IMR-90 (cell line): ENCODE results near the gene NOL4L. TPM values are rescaled to one million over a fixed set of nuclear protein-coding genes. Genes with fewer than 3 reads are reported as not detected.

Source experiments
- ATAC-seq: fragments of 200-7000 bp; cut with Tn5 transposase; 2 replicates; pipeline ENCODE4 v1.9.1; 2020; ENCODE audit warnings: low read depth, mild to moderate bottlenecking, moderate library complexity
- BruUV-seq: library from RNA; stranded (reverse); fragments of 400-500 nt; replicated peaks from 2 replicates; lab custom pipeline; 2021; lab: Mats Ljungman, UMichigan
- CTCF ChIA-PET: fragments of 300-600 bp; formaldehyde crosslinking; extraction: SDS; loops from one replicate; lab custom pipeline; 2021; ENCODE audit warnings: antibody characterized with exemption; lab: Yijun Ruan, JAX
- POLR2A ChIA-PET: fragments of 300-600 bp; sonication (Branson Sonifier 250); formaldehyde crosslinking; loops from one replicate; lab custom pipeline; 2022; ENCODE audit warnings: antibody characterized with exemption; ENCODE audit not compliant: unreplicated experiment; lab: Charles Lee
- DNase-seq: peaks from one replicate; pipeline ENCODE4 v3.0.0; 2013
- H2AFZ ChIP-seq: replicated peaks from 2 replicates; pipeline ENCODE3; 2013; ENCODE audit warnings: low read length, mild to moderate bottlenecking; ENCODE audit not compliant: poor library complexity
- H2AK5ac ChIP-seq: 2 replicates; pipeline ENCODE4 v1.6.1; 2013; ENCODE audit warnings: low read depth, low read length, inconsistent platforms
- H2AK9ac ChIP-seq: replicated peaks from 2 replicates; pipeline ENCODE3; 2013; ENCODE audit warnings: mild to moderate bottlenecking, low read depth, low read length, moderate library complexity; ENCODE audit not compliant: poor library complexity
- H2BK120ac ChIP-seq: 2 replicates; pipeline ENCODE4 v1.6.1; 2013; ENCODE audit warnings: low read depth, low read length, inconsistent platforms
- H2BK15ac ChIP-seq: 3 replicates; pipeline ENCODE4 v1.6.1; 2013; ENCODE audit warnings: low read depth, low read length, inconsistent platforms
- H2BK20ac ChIP-seq: 2 replicates; pipeline ENCODE4 v1.6.1; 2013; ENCODE audit warnings: low read depth, mild to moderate bottlenecking, inconsistent platforms, low read length, moderate library complexity
- H2BK5ac ChIP-seq: 2 replicates; pipeline ENCODE4 v1.6.1; 2013; ENCODE audit warnings: mild to moderate bottlenecking, low read depth, low read length, inconsistent platforms; ENCODE audit not compliant: poor library complexity, severe bottlenecking
- H3K14ac ChIP-seq: replicated peaks from 2 replicates; pipeline ENCODE4 v1.6.1; 2013; ENCODE audit warnings: low read depth, low read length, inconsistent platforms
- H3K18ac ChIP-seq: 2 replicates; pipeline ENCODE4 v1.6.1; 2013; ENCODE audit warnings: low read depth, low read length, control low read depth
- H3K23ac ChIP-seq: 2 replicates; pipeline ENCODE4 v1.6.1; 2013; ENCODE audit warnings: low read depth, low read length, inconsistent platforms
- H3K27ac ChIP-seq: 2 replicates; pipeline ENCODE4 v1.5.1; 2013; ENCODE audit warnings: mild to moderate bottlenecking, control low read depth, low read length; ENCODE audit not compliant: insufficient read depth
- H3K27me3 ChIP-seq: 2 replicates; pipeline ENCODE4 v1.6.1; 2013; ENCODE audit warnings: low read length; ENCODE audit not compliant: control insufficient read depth, insufficient read depth
- H3K36me3 ChIP-seq: 2 replicates; pipeline ENCODE4 v1.6.1; 2013; ENCODE audit warnings: low read length, mixed read lengths; ENCODE audit not compliant: control insufficient read depth, insufficient read depth
- H3K4ac ChIP-seq: 2 replicates; pipeline ENCODE4 v1.6.1; 2013; ENCODE audit warnings: low read depth, low read length, inconsistent platforms
- H3K4me1 ChIP-seq: 2 replicates; pipeline ENCODE4 v1.6.1; 2013; ENCODE audit warnings: low read length, mixed read lengths; ENCODE audit not compliant: control insufficient read depth, insufficient read depth
- H3K4me2 ChIP-seq: 2 replicates; pipeline ENCODE4 v1.6.1; 2013; ENCODE audit warnings: low read depth, mild to moderate bottlenecking, control low read depth, low read length, moderate library complexity
- H3K4me3 ChIP-seq: 2 replicates; pipeline ENCODE4 v1.5.1; 2013; ENCODE audit warnings: low read depth, mild to moderate bottlenecking, control low read depth, low read length, moderate library complexity; ENCODE audit not compliant: insufficient read depth
- H3K56ac ChIP-seq: 2 replicates; pipeline ENCODE4 v1.6.1; 2013; ENCODE audit warnings: low read length, inconsistent platforms; ENCODE audit not compliant: insufficient read depth; ENCODE audit errors: extremely low read depth
- H3K79me1 ChIP-seq, 2 experiments: 2 replicates each; pipeline ENCODE4 v1.6.1; 2013; ENCODE audit warnings: low read length in 2 of 2, inconsistent platforms in 1 of 2, low read depth in 1 of 2
- H3K9ac ChIP-seq: 2 replicates; pipeline ENCODE4 v1.6.1; 2013; ENCODE audit warnings: low read depth, low read length, control low read depth
- H3K9me1 ChIP-seq: 2 replicates; pipeline ENCODE4 v1.6.1; 2013; ENCODE audit warnings: low read length, inconsistent platforms; ENCODE audit not compliant: insufficient read depth
- H3K9me3 ChIP-seq: 2 replicates; pipeline ENCODE4 v1.6.1; 2013; ENCODE audit warnings: low read length; ENCODE audit not compliant: control insufficient read depth, insufficient read depth
- H4K20me1 ChIP-seq: 2 replicates; pipeline ENCODE4 v1.6.1; 2013; ENCODE audit warnings: low read length, inconsistent platforms; ENCODE audit not compliant: insufficient read depth
- H4K5ac ChIP-seq: 2 replicates; pipeline ENCODE4 v1.6.1; 2013; ENCODE audit warnings: mild to moderate bottlenecking, low read depth, low read length, control low read depth
- H4K8ac ChIP-seq, 2 experiments: 2 replicates each; pipeline ENCODE4 v1.6.1; 2013; ENCODE audit warnings: low read depth in 2 of 2, low read length in 2 of 2, control low read depth in 1 of 2, inconsistent platforms in 1 of 2
- H4K91ac ChIP-seq: 2 replicates; pipeline ENCODE4 v1.6.1; 2013; ENCODE audit warnings: low read depth, low read length, inconsistent platforms; ENCODE audit not compliant: insufficient read depth
- NFE2L2 ChIP-seq: fragments of 150-350 bp; IDR thresholded peaks from 2 replicates; pipeline ENCODE4 v1.6.1; 2016; ENCODE audit warnings: low read depth, mild to moderate bottlenecking, low read length
- RCOR1 ChIP-seq: IDR thresholded peaks from 2 replicates; pipeline ENCODE4 v1.6.1; 2012; ENCODE audit warnings: mild to moderate bottlenecking, low read length, improper control_type of control experiment; ENCODE audit not compliant: insufficient replicate concordance
- WGBS, 2 experiments: methylation state at CpG; one replicate each; pipeline versions ENCODE4 v1.1.5 to v1.1.7; 2013; ENCODE audit warnings: missing lambda C conversion rate in 2 of 2; ENCODE audit not compliant: insufficient read length in 1 of 2; ENCODE audit errors: extremely low coverage in 2 of 2; 5-methylcytosine and 5-hydroxymethylcytosine counted together
- dilution Hi-C: fragments of 300-500 bp; cut with HindIII; formaldehyde crosslinking; loops from one replicate; pipeline ENCODE4 v1.14.3; 2018; ENCODE audit warnings: low sequenced_read_pairs; ENCODE audit not compliant: unreplicated experiment
- in situ Hi-C: fragments of 300-500 bp; cut with MboI; formaldehyde crosslinking; loops from 3 replicates; pipeline ENCODE4 v1.14.3; 2019; ENCODE audit warnings: low sequenced_read_pairs, inconsistent platforms, mixed read lengths
- intact Hi-C: fragments of 100-400 bp; cut with micrococcal nuclease; formaldehyde crosslinking; loops from 2 replicates; pipeline ENCODE4 v1.10.0; 2022
- polyA plus RNA-seq, 3 experiments: library from polyadenylated mRNA; depleted of rRNA; stranded (reverse); fragments of >200 nt; gene quantifications; 2 replicates each; pipeline ENCODE4 v1.2.3, GENCODE V29; 2012; ENCODE audit warnings: low replicate concordance in 1 of 3
- total RNA-seq: library from RNA; depleted of rRNA; stranded (reverse); fragments of >200 nt; gene quantifications from 2 replicates; pipeline ENCODE4 v1.2.3, GENCODE V29; 2012

NOL4L gene
- total and polyA plus RNA-seq, 2 of the 4 experiments (the other 2 are of a cell fraction) = 4.7 to 13.3 TPM

GRCh38 chr20:32606107-32606506 lies 21.0 kb upstream of the NOL4L start:
- DNase-seq (no peak), ATAC-seq (no peak)
- CTCF ChIA-PET = no interaction called here
- intact Hi-C loops (no loop called here), dilution Hi-C loops (no loop called here), in situ Hi-C loops (no loop called here)
- no peak overlapping the region for H3K14ac ChIP-seq
- POLR2A ChIA-PET = no interaction called here
- H3K9me3 ChIP-seq = no peaks in the 10 kb centered on the region
- H2AK5ac ChIP-seq = no peak overlapping the region
- H3K36me3 ChIP-seq = no peaks in the 10 kb centered on the region
- no peak overlapping the region for H3K23ac ChIP-seq
- H2BK20ac ChIP-seq = no peak overlapping the region
- peaks cover 59% of the 10 kb centered on the region for H3K27me3 ChIP-seq
- H4K91ac ChIP-seq = no peak overlapping the region
- BruUV-seq = no TSS peak
- no peak overlapping the region for H2AK9ac ChIP-seq
- H3K9me1 ChIP-seq = no peaks in the 10 kb centered on the region; the same call in 1 of the 2 replicates
- H3K4me2 ChIP-seq = no peak overlapping the region
- H2AFZ ChIP-seq = no peak overlapping the region
- H3K27ac ChIP-seq = no peak overlapping the region
- WGBS, 2 experiments = 26% methylated on average over 7 of the region's 8 CpGs; no CpG with 5 or more reads in 1 of the 2 experiments
- no peak overlapping the region for H3K18ac ChIP-seq
- H2BK5ac ChIP-seq = no peak overlapping the region
- H3K4me3 ChIP-seq = no peak overlapping the region
- no peak overlapping the region for H2BK120ac ChIP-seq
- H4K5ac ChIP-seq = no peak overlapping the region
- H4K20me1 ChIP-seq = no peaks in the 10 kb centered on the region; the same call in 1 of the 2 replicates
- no peaks in the 10 kb centered on the region for H3K79me1 ChIP-seq
- no peak overlapping the region for H3K4ac ChIP-seq
- no peak overlapping the region for H3K56ac ChIP-seq
- no peak overlapping the region for H4K8ac ChIP-seq
- no peak overlapping the region for H3K9ac ChIP-seq
- no peaks in the 10 kb centered on the region for H3K4me1 ChIP-seq
- H2BK15ac ChIP-seq = no peak overlapping the region
- no peak for TF ChIP-seq RCOR1
- TF ChIP-seq NFE2L2 = no peak
